ENCODE measurements around the gene MYO9B.
A peak's percentile ranks its signal among the peaks of the same experiment; 100 is the strongest.
"Not testable (repeated sequence)": the region's sequence is repeated elsewhere in the genome, so short reads cannot be mapped to it uniquely, and the experiment has no call there.

The MYO9B gene

GRCh38 chr19:17101686-17102628 lies 26.4 kb downstream of the MYO9B start:
- H3K36me3 ChIP-seq (ENCODE audit: control insufficient read depth in 5 of 5, insufficient read depth in 5 of 5, low read length in 5 of 5) = peaks cover 0 to 49% (median 34%) of the 10 kb centered on the region in 5 donors
- no peak overlapping the region for H3K9ac ChIP-seq (ENCODE audit: low read length in 5 of 5)
- no peak overlapping the region for H3K27ac ChIP-seq (ENCODE audit: low read depth, low read length)
- H3K4me3 ChIP-seq (ENCODE audit: low read depth in 1 of 5, low read length in 5 of 5) = no peak overlapping the region
- no peaks in the 10 kb centered on the region for H3K27me3 ChIP-seq (ENCODE audit: control insufficient read depth in 5 of 5, insufficient read depth in 4 of 5, low read length in 5 of 5)
- H3K9me3 ChIP-seq (ENCODE audit: control insufficient read depth in 5 of 5, low read length in 5 of 5) = peaks cover 0 to 4% (median 0%) of the 10 kb centered on the region in 5 donors
- H3K4me1 ChIP-seq (ENCODE audit: control insufficient read depth in 5 of 5, insufficient read depth in 5 of 5, low read length in 5 of 5) = peaks cover 0 to 19% (median 12%) of the 10 kb centered on the region in 5 donors

DNA sequence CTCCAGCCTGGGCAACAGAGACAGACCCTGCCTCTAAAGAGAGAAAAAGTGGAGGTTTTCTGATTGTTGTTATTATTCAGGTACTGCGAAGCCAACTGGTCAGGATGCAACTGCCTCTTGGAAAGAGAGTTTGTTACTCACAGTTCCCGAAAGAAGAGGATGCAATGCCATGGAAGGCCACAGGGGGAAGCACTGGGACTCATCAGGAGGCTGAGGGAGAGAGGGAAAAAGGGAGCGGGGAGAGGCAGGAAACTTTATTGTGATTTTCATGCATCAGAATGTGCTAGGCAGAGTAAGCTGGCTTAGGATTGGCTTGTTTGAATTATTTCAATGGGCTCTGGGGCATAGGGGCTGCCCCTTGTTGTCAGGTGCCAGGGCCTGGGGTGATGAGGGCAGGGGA lies 27.6 kb downstream of the MYO9B start:
- peaks cover 0 to 49% (median 35%) of the 10 kb centered on the region in 5 donors for H3K36me3 ChIP-seq (ENCODE audit: control insufficient read depth in 5 of 5, insufficient read depth in 5 of 5, low read length in 5 of 5)
- no peak overlapping the region for H3K4me3 ChIP-seq (ENCODE audit: low read depth in 1 of 5, low read length in 5 of 5)
- H3K27ac ChIP-seq (ENCODE audit: low read depth, low read length) = no peak overlapping the region

GRCh38 chr19:17104679-17105078 lies 29.1 kb downstream of the MYO9B start:
- no peak overlapping the region for H3K9ac ChIP-seq (ENCODE audit: low read length in 5 of 5)
- H3K27ac ChIP-seq (ENCODE audit: low read depth, low read length) = no peak overlapping the region
- H3K4me3 ChIP-seq (ENCODE audit: low read depth in 1 of 5, low read length in 5 of 5) = no peak overlapping the region
- H3K4me1 ChIP-seq (ENCODE audit: control insufficient read depth in 5 of 5, insufficient read depth in 5 of 5, low read length in 5 of 5) = peaks cover 6 to 29% (median 16%) of the 10 kb centered on the region in 5 donors
- H3K9me3 ChIP-seq (ENCODE audit: control insufficient read depth in 5 of 5, low read length in 5 of 5) = peaks cover 0 to 4% (median 0%) of the 10 kb centered on the region in 5 donors
- peaks cover 0 to 54% (median 32%) of the 10 kb centered on the region in 5 donors for H3K36me3 ChIP-seq (ENCODE audit: control insufficient read depth in 5 of 5, insufficient read depth in 5 of 5, low read length in 5 of 5)
- H3K27me3 ChIP-seq (ENCODE audit: control insufficient read depth in 5 of 5, insufficient read depth in 4 of 5, low read length in 5 of 5) = no peaks in the 10 kb centered on the region

More for the DNA sequence above, 27.6 kb downstream of the MYO9B start:
- no peak overlapping the region for H3K9ac ChIP-seq (ENCODE audit: low read length in 5 of 5)
- H3K4me1 ChIP-seq (ENCODE audit: control insufficient read depth in 5 of 5, insufficient read depth in 5 of 5, low read length in 5 of 5) = peaks cover 4 to 22% (median 11%) of the 10 kb centered on the region in 5 donors
- no peaks in the 10 kb centered on the region for H3K27me3 ChIP-seq (ENCODE audit: control insufficient read depth in 5 of 5, insufficient read depth in 4 of 5, low read length in 5 of 5)
- H3K9me3 ChIP-seq (ENCODE audit: control insufficient read depth in 5 of 5, low read length in 5 of 5) = peaks cover 0 to 4% (median 0%) of the 10 kb centered on the region in 5 donors

DNA sequence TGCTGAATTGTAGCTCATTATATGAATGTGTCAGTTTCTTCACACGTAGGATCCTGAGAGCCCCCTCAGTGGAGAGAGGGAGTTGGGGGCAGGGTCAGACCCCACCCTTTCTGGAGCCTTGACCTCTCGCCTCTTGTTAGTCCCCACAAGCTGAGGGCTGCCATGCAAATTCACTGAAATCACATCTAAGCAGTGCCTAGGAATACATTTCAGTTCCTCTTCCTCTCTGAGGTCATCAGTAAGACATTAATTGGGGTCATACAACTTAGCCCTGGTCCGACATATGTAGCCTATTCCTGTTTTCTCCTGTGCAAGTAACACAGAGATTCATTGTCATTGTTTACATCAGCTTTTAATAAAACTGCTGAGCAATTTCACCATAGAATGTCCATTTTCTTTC lies 30.0 kb downstream of the MYO9B start:
- Histone ChIP-seq H3K4me3 (ENCODE audit: low read depth in 1 of 5, low read length in 5 of 5) (no peak overlapping the region), H3K4me1 (ENCODE audit: control insufficient read depth in 5 of 5, insufficient read depth in 5 of 5, low read length in 5 of 5) (peaks cover 6 to 36% (median 22%) of the 10 kb centered on the region in 5 donors), H3K27me3 (ENCODE audit: control insufficient read depth in 5 of 5, insufficient read depth in 4 of 5, low read length in 5 of 5) (no peaks in the 10 kb centered on the region), H3K9me3 (ENCODE audit: control insufficient read depth in 5 of 5, low read length in 5 of 5) (peaks cover 0 to 4% (median 0%) of the 10 kb centered on the region in 5 donors), H3K27ac (ENCODE audit: low read depth, low read length) (no peak overlapping the region), H3K9ac (ENCODE audit: low read length in 5 of 5) (no peak overlapping the region), H3K36me3 (ENCODE audit: control insufficient read depth in 5 of 5, insufficient read depth in 5 of 5, low read length in 5 of 5) (peaks cover 0 to 58% (median 36%) of the 10 kb centered on the region in 5 donors)

DNA sequence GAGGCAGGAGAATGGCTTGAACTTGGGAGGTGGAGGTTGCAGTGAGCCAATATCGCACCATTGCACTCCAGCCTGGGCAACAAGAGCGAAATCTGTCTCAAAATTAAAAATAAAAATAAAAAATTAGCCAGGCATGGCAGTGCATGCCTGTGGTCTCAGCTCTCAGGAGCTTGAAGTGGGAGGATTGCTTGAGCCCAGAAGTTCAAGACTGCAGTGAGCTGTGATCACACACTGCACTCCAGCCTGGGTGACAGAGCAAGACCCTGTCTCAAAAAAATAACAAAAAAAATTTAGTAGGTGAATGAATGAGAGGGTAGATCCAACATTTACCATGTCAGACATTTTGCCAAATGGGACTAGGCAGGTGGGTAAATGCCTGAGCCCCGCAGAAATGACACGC lies 31.4 kb downstream of the MYO9B start:
- peaks cover 0 to 58% (median 28%) of the 10 kb centered on the region in 5 donors for H3K36me3 ChIP-seq (ENCODE audit: control insufficient read depth in 5 of 5, insufficient read depth in 5 of 5, low read length in 5 of 5)
- H3K4me3 ChIP-seq (ENCODE audit: low read depth in 1 of 5, low read length in 5 of 5); H3K9ac ChIP-seq (ENCODE audit: low read length in 5 of 5); H3K27me3 ChIP-seq (ENCODE audit: control insufficient read depth in 5 of 5, insufficient read depth in 4 of 5, low read length in 5 of 5); H3K9me3 ChIP-seq (ENCODE audit: control insufficient read depth in 5 of 5, low read length in 5 of 5): not testable (repeated sequence)
- peak overlapping the region; percentile 71 for H3K27ac ChIP-seq (ENCODE audit: low read depth, low read length)
- H3K4me1 ChIP-seq (ENCODE audit: control insufficient read depth in 5 of 5, insufficient read depth in 5 of 5, low read length in 5 of 5) = peaks cover 6 to 47% (median 30%) of the 10 kb centered on the region in 5 donors

DNA sequence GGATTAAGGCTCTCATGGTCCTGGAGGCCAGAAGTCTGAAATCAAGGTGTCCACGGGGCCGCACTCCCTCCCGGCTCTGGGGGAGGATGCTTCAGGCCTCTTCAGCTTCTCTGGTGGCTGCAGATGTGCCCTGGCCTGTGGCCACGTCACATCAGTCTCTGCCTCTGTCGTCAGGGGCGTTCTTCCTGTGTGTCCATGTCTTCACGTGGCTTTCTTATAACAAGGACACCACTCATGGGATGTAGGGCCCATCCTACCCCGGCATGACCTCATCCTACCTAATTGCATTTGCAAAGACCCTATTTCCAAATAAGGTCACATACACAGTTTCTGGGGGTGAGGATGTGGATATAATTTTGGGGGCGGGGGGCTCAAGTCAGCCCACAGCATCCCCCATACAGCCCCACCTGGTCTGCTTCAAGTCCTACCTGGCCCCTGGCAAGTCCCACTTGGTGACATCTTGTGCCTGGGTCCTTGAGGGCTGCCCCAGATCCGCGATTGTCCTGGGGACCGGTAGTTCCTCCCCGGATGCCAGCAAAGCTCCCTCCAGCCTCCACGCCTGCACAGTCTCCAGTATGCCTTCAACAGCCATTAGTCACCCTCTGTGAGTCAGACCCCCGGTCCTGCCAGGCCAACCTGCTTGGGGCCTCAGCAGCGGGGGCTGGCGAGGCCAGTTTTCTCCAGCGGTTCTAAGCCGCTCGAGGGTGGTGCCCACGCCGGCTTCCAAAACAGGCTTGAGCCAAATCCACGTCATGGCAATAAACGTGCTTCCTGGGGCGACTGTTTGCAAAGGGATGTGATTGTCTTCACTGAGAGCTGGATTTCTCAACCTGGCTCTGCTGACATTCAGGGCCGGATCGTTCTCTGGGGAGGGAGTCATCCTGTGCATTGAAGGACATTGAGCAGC lies 32.2 kb downstream of the MYO9B start:
- H3K36me3 ChIP-seq (ENCODE audit: control insufficient read depth in 5 of 5, insufficient read depth in 5 of 5, low read length in 5 of 5) = peaks cover 0 to 51% (median 23%) of the 10 kb centered on the region in 5 donors
- H3K27ac ChIP-seq (ENCODE audit: low read depth, low read length) = peak overlapping the region; percentile 71
- H3K4me1 ChIP-seq (ENCODE audit: control insufficient read depth in 5 of 5, insufficient read depth in 5 of 5, low read length in 5 of 5) = peaks cover 6 to 55% (median 34%) of the 10 kb centered on the region in 5 donors
- H3K27me3 ChIP-seq (ENCODE audit: control insufficient read depth in 5 of 5, insufficient read depth in 4 of 5, low read length in 5 of 5) = no peaks in the 10 kb centered on the region
- peak overlapping the region in 2 of 5 donors; percentile 37 to 39 for H3K9ac ChIP-seq (ENCODE audit: low read length in 5 of 5)
- peaks cover 0 to 4% (median 0%) of the 10 kb centered on the region in 5 donors for H3K9me3 ChIP-seq (ENCODE audit: control insufficient read depth in 5 of 5, low read length in 5 of 5)
- peak overlapping the region in 2 of 5 donors; percentile 18 to 26 for H3K4me3 ChIP-seq (ENCODE audit: low read depth in 1 of 5, low read length in 5 of 5)

- H3K4me3 ChIP-seq (ENCODE audit: low read depth in 1 of 5, low read length in 5 of 5) = peak overlapping the region in 2 of 5 donors; percentile 18 to 26
- H3K4me1 ChIP-seq (ENCODE audit: control insufficient read depth in 5 of 5, insufficient read depth in 5 of 5, low read length in 5 of 5) = peaks cover 6 to 61% (median 40%) of the 10 kb centered on the region in 5 donors
- H3K9ac ChIP-seq (ENCODE audit: low read length in 5 of 5) = peak overlapping the region in 2 of 5 donors; percentile 13 to 63
- no peaks in the 10 kb centered on the region for H3K27me3 ChIP-seq (ENCODE audit: control insufficient read depth in 5 of 5, insufficient read depth in 4 of 5, low read length in 5 of 5)
- no peaks in the 10 kb centered on the region for H3K9me3 ChIP-seq (ENCODE audit: control insufficient read depth in 5 of 5, low read length in 5 of 5)
- peaks cover 0 to 45% (median 18%) of the 10 kb centered on the region in 5 donors for H3K36me3 ChIP-seq (ENCODE audit: control insufficient read depth in 5 of 5, insufficient read depth in 5 of 5, low read length in 5 of 5)
- peak overlapping the region; percentile 71 for H3K27ac ChIP-seq (ENCODE audit: low read depth, low read length)
Measured at GRCh38 chr19:17108453-17108784, 32.8 kb downstream of the MYO9B start.

DNA sequence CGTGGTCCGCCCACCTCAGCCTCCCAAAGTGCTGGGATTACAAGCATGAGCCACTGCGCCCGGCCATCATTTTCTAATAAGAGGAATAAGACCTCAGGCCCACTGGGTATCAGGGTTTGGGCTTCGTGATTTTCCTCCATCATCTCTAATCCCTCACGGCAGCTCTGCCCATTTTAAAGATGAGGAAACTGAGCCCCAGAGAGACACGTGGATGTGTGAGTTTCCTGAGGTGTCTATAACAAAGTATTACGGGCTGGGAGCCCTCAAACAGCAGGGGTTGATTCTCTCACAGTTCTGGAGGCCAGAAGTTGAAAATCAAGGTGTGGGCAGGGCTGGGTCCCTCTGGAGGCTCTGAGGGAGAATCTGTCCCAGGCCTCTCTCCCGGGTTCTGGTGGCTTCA lies 33.7 kb downstream of the MYO9B start:
- Histone ChIP-seq H3K9ac (ENCODE audit: low read length in 5 of 5) (no peak overlapping the region), H3K27me3 (ENCODE audit: control insufficient read depth in 5 of 5, insufficient read depth in 4 of 5, low read length in 5 of 5) (no peaks in the 10 kb centered on the region), H3K4me1 (ENCODE audit: control insufficient read depth in 5 of 5, insufficient read depth in 5 of 5, low read length in 5 of 5) (peaks cover 6 to 70% (median 44%) of the 10 kb centered on the region in 5 donors), H3K36me3 (ENCODE audit: control insufficient read depth in 5 of 5, insufficient read depth in 5 of 5, low read length in 5 of 5) (peaks cover 0 to 40% (median 17%) of the 10 kb centered on the region in 5 donors), H3K4me3 (ENCODE audit: low read depth in 1 of 5, low read length in 5 of 5) (no peak overlapping the region), H3K9me3 (ENCODE audit: control insufficient read depth in 5 of 5, low read length in 5 of 5) (no peaks in the 10 kb centered on the region), H3K27ac (ENCODE audit: low read depth, low read length) (peak overlapping the region; percentile 30)

GRCh38 chr19:17109962-17110598 lies 34.5 kb downstream of the MYO9B start:
- no peaks in the 10 kb centered on the region for H3K9me3 ChIP-seq (ENCODE audit: control insufficient read depth in 5 of 5, low read length in 5 of 5)
- peaks cover 6 to 70% (median 45%) of the 10 kb centered on the region in 5 donors for H3K4me1 ChIP-seq (ENCODE audit: control insufficient read depth in 5 of 5, insufficient read depth in 5 of 5, low read length in 5 of 5)
- H3K4me3 ChIP-seq (ENCODE audit: low read depth in 1 of 5, low read length in 5 of 5) = no peak overlapping the region
- H3K9ac ChIP-seq (ENCODE audit: low read length in 5 of 5) = peak overlapping the region in 1 of 5 donors; percentile 20
- peaks cover 0 to 37% (median 15%) of the 10 kb centered on the region in 5 donors for H3K36me3 ChIP-seq (ENCODE audit: control insufficient read depth in 5 of 5, insufficient read depth in 5 of 5, low read length in 5 of 5)
- peak overlapping the region; percentile 30 for H3K27ac ChIP-seq (ENCODE audit: low read depth, low read length)
- no peaks in the 10 kb centered on the region for H3K27me3 ChIP-seq (ENCODE audit: control insufficient read depth in 5 of 5, insufficient read depth in 4 of 5, low read length in 5 of 5)

Data from subcutaneous abdominal adipose tissue (tissue), 5 donors.